GM19193 (cell line): ENCODE measurements around the gene APLNR.

Experiments
- POLR2A ChIP-seq: IDR thresholded peaks from 4 replicates; pipeline ENCODE4 v1.6.1; 2011; ENCODE audit not compliant: insufficient read depth, insufficient read length; ENCODE audit errors: extremely low read depth

Gene APLNR

GRCh38 chr11:57207168-57207567, 29.9 kb downstream of the APLNR start:
- no peak for TF ChIP-seq POLR2A

- no peak for TF ChIP-seq POLR2A
Observed at GRCh38 chr11:57205041-57205641, 31.9 kb downstream of the APLNR start.

- no peak for TF ChIP-seq POLR2A
Observed at GRCh38 chr11:57203882-57204480, 33.1 kb downstream of the APLNR start.

GRCh38 chr11:57203359-57203758, 33.7 kb downstream of the APLNR start:
- TF ChIP-seq POLR2A: no peak

- TF ChIP-seq POLR2A: no peak
Observed at GRCh38 chr11:57202281-57202680, 34.8 kb downstream of the APLNR start.

- no peak for TF ChIP-seq POLR2A
Observed at GRCh38 chr11:57200917-57201316, 36.1 kb downstream of the APLNR start.

- TF ChIP-seq POLR2A: no peak
Observed at GRCh38 chr11:57199330-57199729, 37.7 kb downstream of the APLNR start.

- TF ChIP-seq POLR2A: no peak
Observed at GRCh38 chr11:57197762-57198161, 39.3 kb downstream of the APLNR start.

- TF ChIP-seq POLR2A: no peak
Observed at GRCh38 chr11:57196596-57196995, 40.5 kb downstream of the APLNR start.

GRCh38 chr11:57192316-57192715, 44.7 kb downstream of the APLNR start:
- TF ChIP-seq POLR2A: no peak

GRCh38 chr11:57191311-57192219, 45.5 kb downstream of the APLNR start:
- TF ChIP-seq POLR2A: no peak

- no peak for TF ChIP-seq POLR2A
Observed at GRCh38 chr11:57190548-57190947, 46.5 kb downstream of the APLNR start.
